Left forelimb (tissue), 1 donor: Measurements from ENCODE around the gene NGDN.
"Not testable (repeated sequence)": the region's sequence is repeated elsewhere in the genome, so short reads cannot be mapped to it uniquely, and the experiment has no call there.

Experiments used
- DNase-seq: peaks from one replicate; pipeline ENCODE4 v3.0.0-alpha.2; 2018; ENCODE audit warnings: low spot score

The NGDN gene

DNA sequence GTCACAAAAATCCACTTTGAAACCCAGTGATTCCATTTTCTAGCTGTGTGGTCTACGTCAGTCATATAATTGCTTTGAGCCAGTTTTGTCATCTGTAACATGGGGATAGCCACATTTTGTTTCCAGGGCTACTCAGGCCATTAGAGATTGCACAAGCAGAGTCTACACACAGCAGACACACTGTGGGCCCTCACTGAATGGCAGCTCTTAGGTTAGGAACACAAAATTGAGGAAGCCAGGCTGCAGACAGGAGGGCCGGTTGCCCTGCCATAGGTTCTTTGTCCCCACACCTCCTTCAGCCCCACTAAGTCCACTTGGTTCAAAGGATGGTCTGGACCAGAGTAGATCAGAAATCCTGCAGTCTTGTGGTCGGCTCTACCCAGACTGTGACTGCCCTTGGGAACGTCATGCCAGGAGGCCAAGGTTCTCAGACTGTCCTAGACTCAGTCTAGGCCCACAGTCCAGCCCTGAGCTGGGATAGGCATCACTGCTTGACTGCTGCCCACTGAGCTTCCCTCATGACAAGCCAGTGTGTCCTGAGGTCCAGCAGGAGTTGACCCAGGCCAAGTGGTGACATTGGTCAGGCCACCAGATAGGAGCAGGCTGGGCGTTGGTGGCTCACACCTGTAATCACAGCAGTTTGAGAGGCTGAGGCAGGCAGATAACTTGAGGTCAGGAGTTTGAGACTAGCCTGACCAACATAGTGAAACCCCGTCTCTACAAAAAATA is 30.2 kb upstream of the NGDN start:
- DNase-seq = peak; percentile 33

DNA sequence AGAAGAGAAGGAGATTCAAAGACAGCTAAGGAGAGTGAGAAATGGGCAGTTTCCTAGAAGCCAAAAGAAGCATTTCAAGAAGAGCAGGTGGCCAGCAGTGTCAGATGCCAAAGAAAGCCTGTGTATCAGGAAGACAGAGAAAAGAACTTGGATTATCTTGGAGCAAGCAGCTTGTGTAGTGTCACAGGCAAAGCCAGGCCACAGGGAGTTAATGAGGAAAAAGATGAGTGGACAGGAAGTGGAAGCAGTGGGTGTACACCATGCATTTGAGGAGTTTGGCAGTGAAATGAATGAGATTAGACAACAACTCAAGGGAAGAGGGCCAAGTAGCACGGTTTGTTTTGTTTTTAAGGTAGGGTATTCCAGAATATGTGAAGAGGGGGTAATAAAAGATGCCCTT is 28.4 kb upstream of the NGDN start:
- no peak for DNase-seq

DNA sequence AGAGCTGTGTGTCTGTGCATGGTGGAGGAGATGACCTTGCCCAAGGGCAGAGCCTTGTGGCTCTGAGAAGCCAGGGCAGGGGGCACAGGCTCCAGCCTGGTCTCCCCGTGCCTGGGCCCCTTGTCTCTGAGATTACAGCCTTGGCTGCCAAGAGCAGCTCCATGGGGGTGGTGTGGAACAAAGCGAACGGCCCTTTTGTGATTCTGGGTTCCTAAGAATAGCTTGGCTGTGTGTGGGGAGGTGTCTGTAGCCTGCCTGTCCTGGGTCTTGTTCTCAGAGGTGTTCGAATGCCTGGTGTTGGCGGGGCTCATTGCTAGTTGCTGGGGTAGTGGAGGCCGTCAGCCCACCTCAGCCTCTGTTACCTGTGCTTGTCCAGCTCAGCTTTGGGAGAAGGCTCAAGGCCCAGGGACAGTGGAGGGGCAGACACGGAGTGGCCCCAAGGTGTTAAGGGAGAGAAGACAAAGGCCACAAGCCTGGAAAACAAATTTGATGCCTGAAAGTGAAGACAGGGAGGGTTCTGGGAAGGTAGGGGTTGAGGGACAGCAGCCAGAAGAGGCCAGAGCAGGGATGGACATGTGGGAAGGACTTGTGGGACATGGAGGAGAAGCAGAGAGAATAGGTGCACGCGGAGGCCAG is 26.7 kb upstream of the NGDN start:
- no peak for DNase-seq

DNA sequence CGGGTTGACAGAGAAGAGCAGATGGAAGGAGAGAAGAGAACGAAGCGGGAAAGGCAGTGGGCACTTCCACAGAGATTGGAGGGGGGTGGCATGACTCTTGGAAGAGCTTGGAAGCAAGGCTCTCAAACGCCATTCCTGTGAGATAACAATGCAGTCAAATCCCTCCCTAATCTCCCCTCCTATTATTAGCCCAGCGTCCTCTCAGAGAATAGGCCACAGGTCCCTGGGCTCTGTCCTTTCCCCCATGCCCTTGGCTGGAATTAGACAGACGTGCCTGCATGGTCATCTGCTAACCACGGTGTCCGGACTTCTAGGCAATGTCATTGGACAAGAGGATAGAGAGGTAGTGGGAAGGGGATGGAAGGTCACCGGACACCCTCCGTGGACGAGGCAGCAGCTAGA is 26.1 kb upstream of the NGDN start:
- no peak for DNase-seq

DNA sequence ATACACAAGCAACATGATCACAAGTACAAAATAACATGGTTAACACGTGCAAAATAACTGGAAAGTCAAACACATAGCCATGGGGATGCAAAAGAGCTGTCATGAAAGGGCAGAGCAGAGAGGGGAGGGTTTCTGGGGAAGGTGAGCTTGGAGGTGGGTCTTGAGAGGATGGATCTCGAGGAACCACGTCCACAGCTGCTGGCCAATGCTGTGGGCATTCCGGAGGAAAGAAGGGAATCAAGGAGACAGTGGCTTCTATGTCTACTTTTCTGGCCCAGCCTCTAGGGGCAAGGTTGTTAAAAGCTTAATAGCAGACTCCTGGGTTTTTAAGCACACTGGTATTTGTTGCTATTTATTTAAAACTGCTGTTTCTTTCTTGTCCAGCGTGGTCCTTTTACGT is 25.6 kb upstream of the NGDN start:
- no peak for DNase-seq

- DNase-seq = no peak
These were observed 25.2 kb upstream of the NGDN start for GRCh38 chr14:23444314-23444713.

DNA sequence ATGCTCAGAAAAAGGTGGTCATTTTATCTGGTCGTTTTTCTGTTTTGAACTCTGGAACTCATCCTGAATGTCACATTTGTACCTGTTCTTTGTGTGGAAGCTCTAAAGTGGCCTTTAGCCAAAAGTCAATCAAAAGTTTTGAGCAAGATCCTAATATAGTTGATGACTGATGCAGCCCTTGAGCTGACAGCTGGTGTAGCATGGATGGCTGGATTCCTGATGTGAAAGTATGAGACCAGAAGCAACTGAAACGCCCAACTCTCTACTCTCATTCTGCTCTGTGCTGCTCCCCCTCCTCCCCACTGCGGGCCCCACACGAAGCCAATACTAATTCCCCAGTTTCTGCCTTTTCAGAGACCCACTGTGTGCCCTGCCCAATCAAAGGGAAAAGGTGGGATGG is 23.7 kb upstream of the NGDN start:
- no peak for DNase-seq

DNA sequence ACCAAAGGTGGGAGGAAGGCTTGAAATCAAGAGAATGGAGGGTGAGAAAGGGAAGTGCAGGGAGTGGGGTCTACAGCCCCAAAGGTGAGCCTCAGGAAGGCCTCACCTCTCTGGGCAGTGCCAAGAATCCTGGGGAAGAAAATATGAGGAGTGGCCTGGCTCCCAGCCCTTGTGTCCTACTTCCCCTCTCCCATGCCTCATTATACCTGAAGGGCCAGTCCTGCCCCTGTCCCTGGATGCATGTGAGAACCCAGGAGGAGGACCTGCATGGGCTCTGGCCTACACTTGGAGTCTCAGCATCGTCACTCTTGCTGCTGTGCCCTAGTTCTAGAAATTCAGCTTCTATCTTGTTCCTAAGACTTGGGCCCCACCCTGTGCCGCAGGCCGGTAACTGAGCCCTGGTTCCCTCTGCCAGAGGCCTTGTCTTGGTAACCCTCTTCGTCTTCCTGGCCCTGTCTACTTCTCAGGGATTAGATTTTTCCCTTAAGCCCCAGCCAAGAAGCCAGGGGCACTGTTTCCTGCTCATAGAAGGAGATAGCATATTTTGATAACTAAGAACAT is 23.1 kb upstream of the NGDN start:
- no peak for DNase-seq

- DNase-seq = no peak
These were observed 21.8 kb upstream of the NGDN start for GRCh38 chr14:23447361-23448350.

DNA sequence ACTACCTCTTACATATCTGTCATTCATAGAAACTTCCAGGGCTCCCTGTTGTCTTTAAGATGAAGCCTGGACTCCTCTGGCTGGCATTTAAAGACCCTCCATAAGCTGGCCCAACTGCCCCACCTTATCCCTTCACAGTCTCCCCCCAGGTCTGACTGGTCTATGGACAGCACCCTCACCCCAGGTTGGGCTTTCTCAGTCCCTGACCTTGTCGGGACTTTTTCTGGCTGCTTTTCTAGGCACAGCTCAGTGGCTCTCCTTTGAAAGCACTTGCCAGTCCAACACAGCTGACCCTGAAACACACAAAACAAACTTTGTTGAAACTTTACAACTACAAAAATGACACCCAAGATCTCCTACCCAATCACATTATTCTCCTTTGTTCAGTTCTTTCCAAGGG is 20.2 kb upstream of the NGDN start:
- DNase-seq = no peak

GRCh38 chr14:23450379-23450778 is 19.1 kb upstream of the NGDN start:
- DNase-seq = no peak

- DNase-seq = no peak
These were observed 17.3 kb upstream of the NGDN start for GRCh38 chr14:23452237-23452636.

DNA sequence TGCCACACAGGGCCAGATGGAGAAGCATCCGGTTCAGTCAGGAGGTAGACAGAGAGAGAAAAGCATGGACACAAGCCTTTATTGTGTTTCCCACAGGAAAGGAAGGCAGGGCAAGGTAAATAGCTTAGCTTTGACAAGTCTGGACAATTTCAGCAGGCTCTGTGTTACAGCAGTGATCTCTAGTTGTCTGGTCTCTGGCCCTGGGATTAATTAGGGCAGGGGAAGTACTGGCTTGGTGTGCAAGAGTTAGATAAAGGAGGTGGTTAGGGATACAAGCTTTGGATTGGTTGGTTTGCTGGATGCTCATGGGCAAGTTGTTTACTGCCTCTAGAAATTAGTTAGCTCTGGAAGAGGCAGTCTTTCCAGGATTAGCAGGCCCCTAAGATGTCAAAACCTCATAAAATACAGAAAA is 15.1 kb upstream of the NGDN start:
- DNase-seq = no peak

- not testable (repeated sequence) for DNase-seq
These were observed 12.5 kb upstream of the NGDN start for GRCh38 chr14:23456883-23457586.

DNA sequence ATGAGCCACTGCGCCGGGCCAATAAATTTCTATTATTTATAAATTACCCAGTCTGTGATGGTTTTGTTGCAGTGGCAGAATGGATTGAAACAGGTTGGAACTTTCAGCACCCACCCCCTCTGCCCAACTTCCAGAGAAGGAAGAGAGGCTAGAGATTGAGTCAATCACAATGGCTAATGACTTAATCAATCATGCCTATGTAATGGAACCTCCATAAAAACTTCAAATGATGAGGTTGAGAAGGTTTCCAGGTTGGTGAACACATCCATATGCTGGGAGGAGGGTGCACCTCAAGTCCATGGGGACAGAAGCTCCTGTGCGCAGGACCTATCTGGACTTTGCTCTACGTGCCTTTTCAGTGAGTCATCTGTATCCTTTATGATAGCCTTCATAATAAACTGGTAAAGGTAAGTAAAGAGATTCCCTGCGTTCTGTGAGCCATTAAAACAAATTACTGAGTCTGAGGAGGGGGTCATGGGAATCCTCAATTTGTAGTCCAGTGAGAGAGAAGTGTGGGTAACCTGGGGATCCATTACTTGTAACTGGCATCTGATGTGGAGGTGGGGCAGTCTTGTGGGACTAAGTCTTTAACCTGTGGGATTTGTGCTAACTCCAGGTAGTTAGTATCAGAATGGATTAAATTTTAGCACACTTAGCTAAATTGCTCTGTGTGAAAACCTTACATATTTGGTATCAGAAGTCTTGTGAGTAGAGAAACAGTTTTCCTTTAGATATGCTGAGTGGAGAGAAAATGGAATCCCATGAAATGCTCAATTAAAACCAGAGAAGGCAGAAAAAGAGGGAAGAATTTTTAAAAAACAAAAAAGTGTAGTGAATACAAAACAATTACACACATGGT is 11.7 kb upstream of the NGDN start:
- no peak for DNase-seq

DNA sequence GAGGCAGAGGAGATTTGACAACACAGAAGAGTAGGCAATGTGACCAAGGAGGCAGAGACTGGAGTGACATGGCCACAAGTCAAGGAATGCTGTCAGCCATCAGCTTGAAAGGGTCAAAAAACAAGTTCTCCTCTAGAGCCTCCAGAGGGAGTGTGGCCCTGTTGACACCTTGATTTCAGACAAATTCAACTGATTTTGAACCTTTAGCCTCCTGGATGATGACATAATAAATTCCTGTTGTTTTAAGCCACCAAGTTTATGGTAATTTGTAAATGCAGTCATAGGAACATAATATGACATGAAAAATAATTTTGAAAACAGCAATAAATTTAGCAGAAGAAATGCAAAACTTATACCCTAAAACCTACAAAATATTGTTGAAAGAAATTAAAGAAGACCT is 8.5 kb upstream of the NGDN start:
- no peak for DNase-seq

- no peak for DNase-seq
These were observed 4.8 kb upstream of the NGDN start for GRCh38 chr14:23464700-23465099.

DNA sequence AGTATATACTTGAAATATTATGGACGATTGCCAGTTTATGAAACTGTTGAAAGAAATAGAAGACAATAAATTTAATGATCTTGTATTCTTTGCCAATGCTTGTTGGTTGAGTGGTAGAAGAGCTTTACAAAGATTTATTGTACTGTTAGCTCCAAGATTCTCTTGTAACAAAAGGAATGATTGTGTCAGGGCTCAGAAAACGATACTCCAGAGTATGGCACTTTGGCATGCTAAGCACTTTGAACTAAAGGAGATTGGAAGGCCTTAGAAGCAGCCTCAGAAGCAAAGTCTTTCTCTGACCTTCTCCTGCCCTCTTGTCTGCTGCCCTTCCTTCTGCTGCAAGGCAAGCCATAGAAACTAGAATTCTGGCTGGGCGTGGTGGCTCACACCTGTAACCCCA is 4.2 kb upstream of the NGDN start:
- no peak for DNase-seq

DNA sequence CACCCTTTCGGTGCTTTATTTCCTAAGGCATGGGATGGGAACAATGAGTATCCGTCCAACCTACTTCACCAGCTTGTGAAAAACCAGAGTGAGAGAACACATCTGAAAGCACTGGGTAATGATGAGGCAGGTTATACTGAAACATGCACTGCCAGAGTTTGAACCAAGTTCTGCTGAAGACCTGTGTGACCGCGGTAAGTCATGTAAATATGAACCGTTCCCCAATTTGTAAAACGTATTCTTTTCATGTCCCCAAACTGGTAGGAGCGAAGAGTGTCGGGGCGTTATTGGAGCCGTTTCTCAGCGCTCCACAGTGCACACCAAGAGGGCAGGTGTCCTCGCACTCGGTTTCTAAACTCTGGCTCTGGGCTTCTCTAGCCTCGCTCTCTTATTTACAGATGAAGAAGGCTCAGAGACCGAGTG is 788 bp upstream of the NGDN start:
- DNase-seq = no peak

DNA sequence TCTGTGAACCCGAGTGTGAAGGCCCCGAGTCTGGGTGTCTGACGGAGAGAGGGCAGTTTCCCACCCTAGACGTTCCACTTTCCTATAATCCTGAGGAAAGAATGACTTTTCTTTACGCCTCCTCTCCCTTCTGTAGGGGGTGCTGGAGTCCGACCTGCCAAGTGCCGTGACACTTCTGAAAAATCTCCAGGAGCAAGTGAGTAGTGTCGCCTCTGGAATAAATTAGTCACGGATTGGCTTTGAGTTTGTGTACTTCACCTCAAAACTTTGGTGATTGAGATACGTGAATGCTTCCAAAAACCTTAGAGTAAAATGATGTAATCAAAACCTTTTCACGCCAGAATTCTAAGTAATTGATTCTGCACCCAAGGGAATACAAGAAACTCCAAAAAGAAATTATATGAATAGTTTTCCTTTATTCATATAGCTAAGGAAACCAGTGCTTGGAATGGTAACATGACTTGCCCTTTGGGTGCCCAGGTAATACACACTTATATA is 452 bp downstream of the NGDN start:
- no peak for DNase-seq

- DNase-seq = no peak
These were observed 1.4 kb downstream of the NGDN start for GRCh38 chr14:23470947-23471346.
